Measurements from ENCODE around the gene SCUBE3. TPM values are rescaled to one million over a fixed set of nuclear protein-coding genes. Genes with fewer than 3 reads are reported as not detected.

The SCUBE3 gene
- total RNA-seq, 8 experiments from 2014 or later: 2.6 to 14.6 (median 3.3) TPM

GRCh38 chr6:35218021-35218420, 4.3 kb downstream of the SCUBE3 start:
- 0 to 71% (median 53%) methylated on average over 1 to 3 of the region's 4 CpGs; no CpG with 5 or more reads in 2 of the 10 experiments for WGBS, 10 experiments
- peak in 2 of 8 experiments; percentile 13 to 22 for ATAC-seq (replicated peaks in 6 of 8)
- Histone ChIP-seq H3K4me3 (no peak overlapping the region), H3K27ac (no peak overlapping the region), H3K4me1 (replicated peaks in 1 of 2) (peaks cover 35 to 50% of the 10 kb centered on the region in 2 donors)
- in situ Hi-C loops (cut with MboI; ENCODE audit: low pct_unique_long_range_greater_than_20kb in 2 of 9, low sequenced_read_pairs in 9 of 9, unreplicated experiment in 9 of 9): loop anchor here in 2 of 9 experiments (25.0 kb wide), 1 partner anchor 231 kb away; no protein-coding TSS in a partner anchor

- ATAC-seq (replicated peaks in 6 of 8): no peak
- H3K4me1 ChIP-seq (replicated peaks in 1 of 2): peaks cover 36 to 52% of the 10 kb centered on the region in 2 donors
- H3K4me3 ChIP-seq: no peak overlapping the region
- 70 to 100% (median 88%) methylated on average over 1 to 3 of the region's 4 CpGs; no CpG with 5 or more reads in 7 of the 10 experiments for WGBS, 10 experiments
- H3K27ac ChIP-seq: no peak overlapping the region
- in situ Hi-C loops (cut with MboI; ENCODE audit: low pct_unique_long_range_greater_than_20kb in 2 of 9, low sequenced_read_pairs in 9 of 9, unreplicated experiment in 9 of 9): loop anchor here in 2 of 9 experiments (25.0 kb wide), 1 partner anchor 231 kb away; no protein-coding TSS in a partner anchor
These were observed 4.7 kb downstream of the SCUBE3 start for GRCh38 chr6:35218456-35218855.

GRCh38 chr6:35219683-35220326, 6.0 kb downstream of the SCUBE3 start:
- Histone ChIP-seq H3K4me1 (replicated peaks in 1 of 2) (peaks cover 39 to 60% of the 10 kb centered on the region in 2 donors), H3K4me3 (no peak overlapping the region), H3K27ac (no peak overlapping the region)
- in situ Hi-C loops (cut with MboI; ENCODE audit: low pct_unique_long_range_greater_than_20kb in 2 of 9, low sequenced_read_pairs in 9 of 9, unreplicated experiment in 9 of 9): loop anchor here in 2 of 9 experiments (25.0 kb wide), 1 partner anchor 233 kb away; no protein-coding TSS in a partner anchor
- peak in 2 of 8 experiments; percentile 24 to 26 for ATAC-seq (replicated peaks in 6 of 8)
- 60 to 100% (median 79%) methylated on average over 1 to 2 of the region's 4 CpGs; no CpG with 5 or more reads in 6 of the 10 experiments for WGBS, 10 experiments

- WGBS, 10 experiments: 89 to 100% (median 100%) methylated on average over 1 of the region's 1 CpG; no CpG with 5 or more reads in 6 of the 10 experiments
- no peak for ATAC-seq (replicated peaks in 6 of 8)
- Histone ChIP-seq H3K4me1 (replicated peaks in 1 of 2) (peaks cover 35 to 52% of the 10 kb centered on the region in 2 donors), H3K4me3 (no peak overlapping the region), H3K27ac (no peak overlapping the region)
- in situ Hi-C loops (cut with MboI; ENCODE audit: low pct_unique_long_range_greater_than_20kb in 2 of 9, low sequenced_read_pairs in 9 of 9, unreplicated experiment in 9 of 9): loop anchor here in 2 of 9 experiments (25.0 kb wide), 1 partner anchor 233 kb away; no protein-coding TSS in a partner anchor
These were observed 7.0 kb downstream of the SCUBE3 start for GRCh38 chr6:35220711-35221110.

GRCh38 chr6:35223396-35223795, 9.6 kb downstream of the SCUBE3 start:
- Histone ChIP-seq H3K4me1 (replicated peaks in 1 of 2) (peaks cover 10 to 28% of the 10 kb centered on the region in 2 donors), H3K27ac (peak overlapping the region in 1 of 2 donors; percentile 69), H3K4me3 (no peak overlapping the region)
- in situ Hi-C loops (cut with MboI; ENCODE audit: low pct_unique_long_range_greater_than_20kb in 2 of 9, low sequenced_read_pairs in 9 of 9, unreplicated experiment in 9 of 9): loop anchor here in 2 of 9 experiments (25.0 kb wide), 1 partner anchor 236 kb away; no protein-coding TSS in a partner anchor
- peak in 7 of 8 experiments; percentile 24 to 92 (median 80) for ATAC-seq (replicated peaks in 6 of 8)
- WGBS, 10 experiments: 33 to 75% (median 38%) methylated on average over 1 to 2 of the region's 2 CpGs; no CpG with 5 or more reads in 5 of the 10 experiments

- no peak overlapping the region for H3K4me3 ChIP-seq
- in situ Hi-C loops (cut with MboI; ENCODE audit: low pct_unique_long_range_greater_than_20kb in 2 of 9, low sequenced_read_pairs in 9 of 9, unreplicated experiment in 9 of 9): loop anchor here in 6 of 9 experiments (25.0 kb wide), 2 partner anchors 87 to 237 kb away; partner anchors contain the start of gene TCP11 (in 1 of the 6)
These were observed 11.0 kb downstream of the SCUBE3 start for GRCh38 chr6:35224720-35225119.

GRCh38 chr6:35228481-35228880, 14.7 kb downstream of the SCUBE3 start:
- WGBS, 10 experiments: 83 to 100% (median 92%) methylated on average over 1 to 6 of the region's 6 CpGs; no CpG with 5 or more reads in 5 of the 10 experiments
- in situ Hi-C loops (cut with MboI; ENCODE audit: low pct_unique_long_range_greater_than_20kb in 2 of 9, low sequenced_read_pairs in 9 of 9, unreplicated experiment in 9 of 9): loop anchor here in 4 of 9 experiments (25.0 kb wide), 2 partner anchors 91 to 241 kb away; partner anchors contain the start of gene TCP11 (in 1 of the 4)
- Histone ChIP-seq H3K4me3 (no peak overlapping the region), H3K4me1 (replicated peaks in 1 of 2) (peaks cover 3 to 8% of the 10 kb centered on the region in 2 donors), H3K27ac (no peak overlapping the region)
- no peak for ATAC-seq (replicated peaks in 6 of 8)

More at GRCh38 chr6:35224720-35225119, 11.0 kb downstream of the SCUBE3 start:
- Histone ChIP-seq H3K27ac (no peak overlapping the region), H3K4me1 (replicated peaks in 1 of 2) (peaks cover 7 to 19% of the 10 kb centered on the region in 2 donors)
- WGBS, 10 experiments: 49 to 100% (median 75%) methylated on average over 1 to 4 of the region's 4 CpGs; no CpG with 5 or more reads in 4 of the 10 experiments
- ATAC-seq (replicated peaks in 6 of 8): peak in 3 of 8 experiments; percentile 22 to 74 (median 68)

GRCh38 chr6:35229304-35229703, 15.5 kb downstream of the SCUBE3 start:
- WGBS, 10 experiments: 83 to 100% (median 94%) methylated on average over 1 to 5 of the region's 5 CpGs; no CpG with 5 or more reads in 4 of the 10 experiments
- H3K27ac ChIP-seq: no peak overlapping the region
- no peak overlapping the region for H3K4me3 ChIP-seq
- no peaks in the 10 kb centered on the region for H3K4me1 ChIP-seq (replicated peaks in 1 of 2)
- ATAC-seq (replicated peaks in 6 of 8): no peak
- in situ Hi-C loops (cut with MboI; ENCODE audit: low pct_unique_long_range_greater_than_20kb in 2 of 9, low sequenced_read_pairs in 9 of 9, unreplicated experiment in 9 of 9): loop anchor here in 4 of 9 experiments (25.0 kb wide), 2 partner anchors 92 to 242 kb away; partner anchors contain the start of gene TCP11 (in 1 of the 4)

- H3K4me3 ChIP-seq: no peak overlapping the region
- ATAC-seq (replicated peaks in 6 of 8): no peak
- no peak overlapping the region for H3K27ac ChIP-seq
- 100% methylated on average over 1 of the region's 1 CpG; no CpG with 5 or more reads in 7 of the 10 experiments for WGBS, 10 experiments
- in situ Hi-C loops (cut with MboI; ENCODE audit: low pct_unique_long_range_greater_than_20kb in 2 of 9, low sequenced_read_pairs in 9 of 9, unreplicated experiment in 9 of 9): loop anchor here in 4 of 9 experiments (25.0 kb wide), 2 partner anchors 93 to 243 kb away; partner anchors contain the start of gene TCP11 (in 1 of the 4)
- H3K4me1 ChIP-seq (replicated peaks in 1 of 2): no peaks in the 10 kb centered on the region
These were observed 16.7 kb downstream of the SCUBE3 start for GRCh38 chr6:35230498-35230897.

GRCh38 chr6:35230950-35231349, 17.2 kb downstream of the SCUBE3 start:
- ATAC-seq (replicated peaks in 6 of 8): no peak

GRCh38 chr6:35231563-35231962, 17.8 kb downstream of the SCUBE3 start:
- in situ Hi-C loops (cut with MboI; ENCODE audit: low pct_unique_long_range_greater_than_20kb in 2 of 9, low sequenced_read_pairs in 9 of 9, unreplicated experiment in 9 of 9): loop anchor here in 4 of 9 experiments (25.0 kb wide), 2 partner anchors 94 to 244 kb away; partner anchors contain the start of gene TCP11 (in 1 of the 4)
- H3K4me1 ChIP-seq (replicated peaks in 1 of 2): no peaks in the 10 kb centered on the region
- no peak for ATAC-seq (replicated peaks in 6 of 8)
- no peak overlapping the region for H3K4me3 ChIP-seq
- 93 to 100% (median 94%) methylated on average over 1 to 3 of the region's 7 CpGs; no CpG with 5 or more reads in 7 of the 10 experiments for WGBS, 10 experiments
- H3K27ac ChIP-seq: no peak overlapping the region

More at GRCh38 chr6:35230950-35231349, 17.2 kb downstream of the SCUBE3 start:
- Histone ChIP-seq H3K4me3 (no peak overlapping the region), H3K4me1 (replicated peaks in 1 of 2) (no peaks in the 10 kb centered on the region), H3K27ac (no peak overlapping the region)
- WGBS, 10 experiments: 67 to 100% (median 90%) methylated on average over 1 of the region's 1 CpG; no CpG with 5 or more reads in 6 of the 10 experiments
- in situ Hi-C loops (cut with MboI; ENCODE audit: low pct_unique_long_range_greater_than_20kb in 2 of 9, low sequenced_read_pairs in 9 of 9, unreplicated experiment in 9 of 9): loop anchor here in 4 of 9 experiments (25.0 kb wide), 2 partner anchors 94 to 244 kb away; partner anchors contain the start of gene TCP11 (in 1 of the 4)

GRCh38 chr6:35234901-35235300, 21.1 kb downstream of the SCUBE3 start:
- H3K4me1 ChIP-seq (replicated peaks in 1 of 2): peaks cover 0 to 6% of the 10 kb centered on the region in 2 donors
- 67 to 100% (median 100%) methylated on average over 1 to 3 of the region's 4 CpGs; no CpG with 5 or more reads in 3 of the 10 experiments for WGBS, 10 experiments
- in situ Hi-C loops (cut with MboI; ENCODE audit: low pct_unique_long_range_greater_than_20kb in 2 of 9, low sequenced_read_pairs in 9 of 9, unreplicated experiment in 9 of 9): loop anchor here in 4 of 9 experiments (25.0 kb wide), 2 partner anchors 98 to 248 kb away; partner anchors contain the start of gene TCP11 (in 1 of the 4)
- ATAC-seq (replicated peaks in 6 of 8): no peak
- H3K4me3 ChIP-seq: no peak overlapping the region
- H3K27ac ChIP-seq: no peak overlapping the region
